ENCODE data around the gene TSPAN9. TPM values are rescaled to one million over a fixed set of nuclear protein-coding genes. Genes with fewer than 3 reads are reported as not detected.

The TSPAN9 gene
- total and polyA plus RNA-seq, 4 donors: 17.4 to 62.9 (median 34.2) TPM

GRCh38 chr12:3231399-3231876 lies 154.3 kb downstream of the TSPAN9 start (continued):
- TF ChIP-seq REST (IDR thresholded peaks at IDR 0.05): no peak
- TF ChIP-seq RAD21 (IDR thresholded peaks at IDR 0.05): no peak

- Histone ChIP-seq H3K9ac (ENCODE audit: low read depth in 1 of 2, low read length in 2 of 2) (no peak overlapping the region), H3K27ac (ENCODE audit: low read depth in 1 of 2, low read length in 2 of 2) (no peak overlapping the region), H3K4me1 (ENCODE audit: control insufficient read depth in 4 of 4, insufficient read depth in 4 of 4, low read length in 3 of 4) (peaks cover 0 to under 1% (median under 1%) of the 10 kb centered on the region in 4 donors), H3K36me3 (ENCODE audit: control insufficient read depth in 4 of 4, insufficient read depth in 3 of 4, low read depth in 1 of 4, low read length in 3 of 4) (peaks cover 0 to 15% (median under 1%) of the 10 kb centered on the region in 4 donors), H3K27me3 (ENCODE audit: control insufficient read depth in 4 of 4, insufficient read depth in 4 of 4, low read length in 3 of 4) (no peaks in the 10 kb centered on the region), H3K9me3 (ENCODE audit: control insufficient read depth in 4 of 4, low read length in 3 of 4) (no peaks in the 10 kb centered on the region), H3K4me3 (ENCODE audit: low read depth in 1 of 3, low read length in 3 of 3) (no peak overlapping the region)
- DNase-seq (ENCODE audit: low spot score): no peak
- TF ChIP-seq MAX (IDR thresholded peaks at IDR 0.05) (no peak), REST (IDR thresholded peaks at IDR 0.05) (no peak), CTCF (IDR thresholded peaks at IDR 0.05; ENCODE audit: low read depth, low read length, missing input control) (no peak), ATF3 (IDR thresholded peaks at IDR 0.05) (no peak), ZBTB33 (IDR thresholded peaks at IDR 0.05) (no peak), YY1 (IDR thresholded peaks at IDR 0.05) (no peak), FOXA1 (IDR thresholded peaks at IDR 0.05) (no peak), JUND (IDR thresholded peaks at IDR 0.05) (no peak), RXRA (IDR thresholded peaks at IDR 0.05) (no peak), FOXA2 (IDR thresholded peaks at IDR 0.05) (no peak), TAF1 (conservative IDR thresholded peaks at IDR 0.05) (no peak), EGR1 (IDR thresholded peaks at IDR 0.05; ENCODE audit: low read depth in 2 of 2) (no peak), HNF4G (IDR thresholded peaks at IDR 0.05) (no peak)
- WGBS: 66% methylated on average over 5 of the region's 5 CpGs
Measured at GRCh38 chr12:3233797-3234196, 156.6 kb downstream of the TSPAN9 start.

Data from liver (tissue), 9 donors.